Measurements from ENCODE around the gene PRF1. TPM values are rescaled to one million over a fixed set of nuclear protein-coding genes. Genes with fewer than 3 reads are reported as not detected.

The PRF1 gene
- total and polyA plus RNA-seq, 2 donors (not counting 1 experiment from before 2014, with no cell fraction given): not detected

DNA sequence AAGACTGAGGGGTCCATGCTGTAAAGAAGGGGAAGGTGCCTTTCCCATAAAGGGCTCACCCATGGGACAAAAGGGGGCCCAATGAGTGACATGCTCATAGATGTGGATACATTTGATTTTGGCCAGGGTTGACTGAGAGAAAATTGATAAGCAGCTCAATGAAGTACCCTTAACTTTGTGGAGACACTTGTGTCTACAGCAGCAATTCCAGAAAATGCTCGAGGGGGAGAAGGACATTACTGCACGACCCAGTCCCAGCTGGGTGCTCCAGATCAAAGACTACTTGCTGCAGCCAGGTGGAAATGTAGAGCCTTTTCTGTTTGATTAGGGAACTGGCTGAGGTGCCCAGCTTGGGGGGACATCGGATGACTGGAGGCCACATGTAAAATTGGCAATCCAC, 47.6 kb upstream of the PRF1 start:
- no peak overlapping the region for H3K9ac ChIP-seq (ENCODE audit: insufficient read depth, low read length)
- H3K36me3 ChIP-seq (ENCODE audit: control insufficient read depth, insufficient read depth, low read length): no peaks in the 10 kb centered on the region
- H4K20me1 ChIP-seq (ENCODE audit: control insufficient read depth, extremely low read depth, insufficient read depth, low read length): no peaks in the 10 kb centered on the region
- no peak for TF ChIP-seq EZH2 (IDR thresholded peaks at IDR 0.05; ENCODE audit: low read length, missing control alignments)
- TF ChIP-seq, protein P1, sequence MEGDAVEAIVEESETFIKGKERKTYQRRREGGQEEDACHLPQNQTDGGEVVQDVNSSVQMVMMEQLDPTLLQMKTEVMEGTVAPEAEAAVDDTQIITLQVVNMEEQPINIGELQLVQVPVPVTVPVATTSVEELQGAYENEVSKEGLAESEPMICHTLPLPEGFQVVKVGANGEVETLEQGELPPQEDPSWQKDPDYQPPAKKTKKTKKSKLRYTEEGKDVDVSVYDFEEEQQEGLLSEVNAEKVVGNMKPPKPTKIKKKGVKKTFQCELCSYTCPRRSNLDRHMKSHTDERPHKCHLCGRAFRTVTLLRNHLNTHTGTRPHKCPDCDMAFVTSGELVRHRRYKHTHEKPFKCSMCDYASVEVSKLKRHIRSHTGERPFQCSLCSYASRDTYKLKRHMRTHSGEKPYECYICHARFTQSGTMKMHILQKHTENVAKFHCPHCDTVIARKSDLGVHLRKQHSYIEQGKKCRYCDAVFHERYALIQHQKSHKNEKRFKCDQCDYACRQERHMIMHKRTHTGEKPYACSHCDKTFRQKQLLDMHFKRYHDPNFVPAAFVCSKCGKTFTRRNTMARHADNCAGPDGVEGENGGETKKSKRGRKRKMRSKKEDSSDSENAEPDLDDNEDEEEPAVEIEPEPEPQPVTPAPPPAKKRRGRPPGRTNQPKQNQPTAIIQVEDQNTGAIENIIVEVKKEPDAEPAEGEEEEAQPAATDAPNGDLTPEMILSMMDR (conservative IDR thresholded peaks at IDR 0.05 in 1 of 2, IDR thresholded peaks at IDR 0.05 in 1 of 2; ENCODE audit: low read depth in 1 of 2, low read length in 2 of 2): no peak
- H3K79me2 ChIP-seq (ENCODE audit: control insufficient read depth, insufficient read depth, low read length): no peaks in the 10 kb centered on the region
- H3K9me3 ChIP-seq (ENCODE audit: control insufficient read depth, insufficient read depth, low read depth, low read length): no peaks in the 10 kb centered on the region
- H3K4me3 ChIP-seq (replicated peaks in 1 of 4; ENCODE audit: control extremely low read depth in 1 of 4, insufficient read depth in 1 of 4, low read depth in 3 of 4, low read length in 4 of 4): no peak overlapping the region
- H3K4me1 ChIP-seq (ENCODE audit: control insufficient read depth, extremely low read depth, insufficient read depth, low read length): peaks cover 12% of the 10 kb centered on the region
- no peak for DNase-seq (ENCODE audit: low read depth in 2 of 2)
- H2AFZ ChIP-seq (ENCODE audit: low read length): no peak overlapping the region
- H3K4me2 ChIP-seq (ENCODE audit: extremely low read depth, insufficient read depth, low read length): no peak overlapping the region
- peaks cover 3% of the 10 kb centered on the region for H3K27me3 ChIP-seq (ENCODE audit: control insufficient read depth, insufficient read depth, low read length)
- no peak overlapping the region for H3K27ac ChIP-seq (ENCODE audit: insufficient read depth, low read length)

- DNase-seq (ENCODE audit: low read depth in 2 of 2): peak; percentile 60 to 84
- Histone ChIP-seq H3K4me2 (ENCODE audit: extremely low read depth, insufficient read depth, low read length) (no peak overlapping the region), H3K9me3 (ENCODE audit: control insufficient read depth, insufficient read depth, low read depth, low read length) (no peaks in the 10 kb centered on the region)
Observed at GRCh38 chr10:70649526-70649925, 47.0 kb upstream of the PRF1 start.

DNA sequence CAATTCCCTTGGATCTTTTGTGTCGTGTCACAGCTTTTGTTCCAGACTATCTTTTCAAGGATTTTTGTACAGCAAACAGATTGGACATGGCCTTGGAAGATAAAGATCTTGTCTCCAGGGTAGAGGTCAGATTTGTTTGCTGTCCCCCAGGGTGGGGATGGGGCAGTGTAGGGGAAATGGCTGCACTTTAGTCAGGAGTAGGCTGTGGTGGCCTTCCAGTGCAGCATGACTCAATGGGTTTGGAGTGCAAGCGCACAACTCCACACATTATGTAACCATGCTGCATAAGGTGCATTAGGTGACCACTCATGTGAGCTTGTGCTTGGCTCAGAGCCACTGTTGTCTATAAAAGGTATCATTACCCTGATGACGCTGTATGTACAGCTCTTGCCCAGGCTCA, 45.9 kb upstream of the PRF1 start:
- H2AFZ ChIP-seq (ENCODE audit: low read length): no peak overlapping the region
- no peak overlapping the region for H3K9ac ChIP-seq (ENCODE audit: insufficient read depth, low read length)
- no peak overlapping the region for H3K4me2 ChIP-seq (ENCODE audit: extremely low read depth, insufficient read depth, low read length)
- H3K27ac ChIP-seq (ENCODE audit: insufficient read depth, low read length): no peak overlapping the region
- no peak for DNase-seq (ENCODE audit: low read depth in 2 of 2)
- H3K4me1 ChIP-seq (ENCODE audit: control insufficient read depth, extremely low read depth, insufficient read depth, low read length): peaks cover 7% of the 10 kb centered on the region
- no peaks in the 10 kb centered on the region for H3K79me2 ChIP-seq (ENCODE audit: control insufficient read depth, insufficient read depth, low read length)
- TF ChIP-seq, protein P1 (conservative IDR thresholded peaks at IDR 0.05 in 1 of 2, IDR thresholded peaks at IDR 0.05 in 1 of 2; ENCODE audit: low read depth in 1 of 2, low read length in 2 of 2): no peak
- TF ChIP-seq EZH2 (IDR thresholded peaks at IDR 0.05; ENCODE audit: low read length, missing control alignments): no peak
- H3K27me3 ChIP-seq (ENCODE audit: control insufficient read depth, insufficient read depth, low read length): peaks cover 3% of the 10 kb centered on the region
- no peaks in the 10 kb centered on the region for H4K20me1 ChIP-seq (ENCODE audit: control insufficient read depth, extremely low read depth, insufficient read depth, low read length)
- no peaks in the 10 kb centered on the region for H3K9me3 ChIP-seq (ENCODE audit: control insufficient read depth, insufficient read depth, low read depth, low read length)
- no peaks in the 10 kb centered on the region for H3K36me3 ChIP-seq (ENCODE audit: control insufficient read depth, insufficient read depth, low read length)
- no peak overlapping the region for H3K4me3 ChIP-seq (replicated peaks in 1 of 4; ENCODE audit: control extremely low read depth in 1 of 4, insufficient read depth in 1 of 4, low read depth in 3 of 4, low read length in 4 of 4)

More at GRCh38 chr10:70649526-70649925, 47.0 kb upstream of the PRF1 start:
- Histone ChIP-seq H3K4me1 (ENCODE audit: control insufficient read depth, extremely low read depth, insufficient read depth, low read length) (peaks cover 12% of the 10 kb centered on the region), H3K27ac (ENCODE audit: insufficient read depth, low read length) (no peak overlapping the region), H4K20me1 (ENCODE audit: control insufficient read depth, extremely low read depth, insufficient read depth, low read length) (no peaks in the 10 kb centered on the region), H3K4me3 (replicated peaks in 1 of 4; ENCODE audit: control extremely low read depth in 1 of 4, insufficient read depth in 1 of 4, low read depth in 3 of 4, low read length in 4 of 4) (no peak overlapping the region), H3K27me3 (ENCODE audit: control insufficient read depth, insufficient read depth, low read length) (peaks cover 3% of the 10 kb centered on the region), H3K36me3 (ENCODE audit: control insufficient read depth, insufficient read depth, low read length) (no peaks in the 10 kb centered on the region), H3K79me2 (ENCODE audit: control insufficient read depth, insufficient read depth, low read length) (no peaks in the 10 kb centered on the region), H3K9ac (ENCODE audit: insufficient read depth, low read length) (no peak overlapping the region), H2AFZ (ENCODE audit: low read length) (no peak overlapping the region)
- no peak for TF ChIP-seq EZH2 (IDR thresholded peaks at IDR 0.05; ENCODE audit: low read length, missing control alignments)
- TF ChIP-seq, protein P1 (conservative IDR thresholded peaks at IDR 0.05 in 1 of 2, IDR thresholded peaks at IDR 0.05 in 1 of 2; ENCODE audit: low read depth in 1 of 2, low read length in 2 of 2): no peak
